Measurements from ENCODE around the gene CARD16. TPM values are rescaled to one million over a fixed set of nuclear protein-coding genes. Genes with fewer than 3 reads are reported as not detected.

CARD16 gene
- total and polyA plus RNA-seq, 11 donors: 3.9 to 43.6 (median 9.0) TPM

DNA sequence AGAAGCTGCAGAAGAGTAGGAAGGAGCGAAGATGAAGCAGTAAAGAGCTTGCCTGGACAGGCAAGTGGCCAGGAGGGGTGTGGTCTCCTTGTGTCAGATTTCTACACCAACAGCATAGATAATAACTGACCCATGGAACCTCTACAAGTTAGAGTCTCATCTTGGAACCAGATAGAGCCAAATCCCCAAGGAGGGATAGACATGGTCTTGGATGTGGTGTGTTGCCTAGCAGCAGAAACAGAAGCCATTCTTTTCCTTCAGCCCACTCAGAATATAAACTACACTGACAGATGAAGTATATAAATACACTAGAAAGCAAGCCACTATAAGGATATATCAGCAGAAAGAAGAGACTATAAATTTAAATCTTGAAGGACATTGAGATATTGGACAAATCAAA is 4.3 kb upstream of the CARD16 start:
- no peaks in the 10 kb centered on the region for H3K27me3 ChIP-seq
- no peak overlapping the region for H3K27ac ChIP-seq
- TF ChIP-seq, protein P1, sequence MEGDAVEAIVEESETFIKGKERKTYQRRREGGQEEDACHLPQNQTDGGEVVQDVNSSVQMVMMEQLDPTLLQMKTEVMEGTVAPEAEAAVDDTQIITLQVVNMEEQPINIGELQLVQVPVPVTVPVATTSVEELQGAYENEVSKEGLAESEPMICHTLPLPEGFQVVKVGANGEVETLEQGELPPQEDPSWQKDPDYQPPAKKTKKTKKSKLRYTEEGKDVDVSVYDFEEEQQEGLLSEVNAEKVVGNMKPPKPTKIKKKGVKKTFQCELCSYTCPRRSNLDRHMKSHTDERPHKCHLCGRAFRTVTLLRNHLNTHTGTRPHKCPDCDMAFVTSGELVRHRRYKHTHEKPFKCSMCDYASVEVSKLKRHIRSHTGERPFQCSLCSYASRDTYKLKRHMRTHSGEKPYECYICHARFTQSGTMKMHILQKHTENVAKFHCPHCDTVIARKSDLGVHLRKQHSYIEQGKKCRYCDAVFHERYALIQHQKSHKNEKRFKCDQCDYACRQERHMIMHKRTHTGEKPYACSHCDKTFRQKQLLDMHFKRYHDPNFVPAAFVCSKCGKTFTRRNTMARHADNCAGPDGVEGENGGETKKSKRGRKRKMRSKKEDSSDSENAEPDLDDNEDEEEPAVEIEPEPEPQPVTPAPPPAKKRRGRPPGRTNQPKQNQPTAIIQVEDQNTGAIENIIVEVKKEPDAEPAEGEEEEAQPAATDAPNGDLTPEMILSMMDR (IDR thresholded peaks at IDR 0.05): no peak
- no peak for TF ChIP-seq POLR2A (IDR thresholded peaks at IDR 0.05)
- no peaks in the 10 kb centered on the region for H3K36me3 ChIP-seq
- H3K9me3 ChIP-seq: no peaks in the 10 kb centered on the region
- ATAC-seq (no peak), DNase-seq (no peak)
- WGBS, 4 donors: 94 to 100% (median 98%) methylated on average over 1 of the region's 1 CpG
- H3K4me3 ChIP-seq: no peak overlapping the region
- intact Hi-C loops (cut with DNase I): loop anchor here in 1 of 10 donors (5.0 kb wide), 1 partner anchor 82 kb away; the partner anchor contains the start of gene CASP4
- peaks cover 0 to 28% (median 6%) of the 10 kb centered on the region in 12 donors for H3K4me1 ChIP-seq

- intact Hi-C loops (cut with DNase I): loop anchor here in 1 of 10 donors (5.0 kb wide), 1 partner anchor 80 kb away; the partner anchor contains the start of gene CASP4
Observed at GRCh38 chr11:105046898-105047579, 1.9 kb upstream of the CARD16 start.

DNA sequence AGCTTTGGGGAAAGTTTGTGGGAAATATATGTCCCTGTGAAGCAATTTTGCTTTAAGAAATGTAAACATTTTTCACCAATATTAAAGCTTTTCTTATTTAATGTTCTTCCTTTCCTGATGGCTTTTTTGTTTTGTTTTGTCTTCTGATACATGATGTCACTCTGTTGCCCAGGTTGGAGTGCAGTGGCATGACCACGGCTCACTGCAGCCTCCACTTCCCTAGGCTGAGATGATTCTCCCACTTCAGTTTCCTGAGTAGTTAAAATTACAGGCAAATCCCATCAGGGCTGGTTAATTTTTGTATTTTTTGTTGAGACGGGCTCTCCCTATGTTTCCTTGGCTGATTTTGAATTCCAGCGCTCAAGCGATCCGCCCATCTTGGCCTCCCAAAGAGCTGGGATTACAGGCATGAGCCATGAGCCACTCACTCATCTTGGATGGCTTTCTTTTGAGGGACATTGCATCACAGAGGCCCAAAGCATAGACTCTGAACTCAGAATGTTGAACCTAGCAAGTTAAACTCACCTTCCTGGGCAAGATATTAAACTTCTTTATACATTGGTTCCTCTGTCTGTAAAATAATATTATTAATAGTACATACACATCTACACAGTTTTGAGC is 651 bp upstream of the CARD16 start:
- H3K4me3 ChIP-seq: peak overlapping the region in 11 of 12 donors; percentile 23 to 64 (median 51)
- peak overlapping the region in 11 of 12 donors; percentile 34 to 86 (median 55) for H3K27ac ChIP-seq
- DNase-seq (peak in 1 of 5 donors; percentile 53), ATAC-seq (peak in 1 of 4 donors; percentile 57)
- peaks cover 0 to 11% (median 5%) of the 10 kb centered on the region in 9 donors for H3K36me3 ChIP-seq
- 79 to 87% (median 81%) methylated on average over 5 of the region's 5 CpGs for WGBS, 4 donors
- no peaks in the 10 kb centered on the region for H3K9me3 ChIP-seq
- no peaks in the 10 kb centered on the region for H3K27me3 ChIP-seq
- H3K4me1 ChIP-seq: peaks cover 0 to 52% (median 9%) of the 10 kb centered on the region in 12 donors
- no peak for TF ChIP-seq POLR2A (IDR thresholded peaks at IDR 0.05)
- TF ChIP-seq, protein P1 (IDR thresholded peaks at IDR 0.05): no peak
- intact Hi-C loops (cut with DNase I): loop anchor here in 1 of 10 donors (5.0 kb wide), 1 partner anchor 78 kb away; the partner anchor contains the start of gene CASP4

More at GRCh38 chr11:105046898-105047579, 1.9 kb upstream of the CARD16 start:
- TF ChIP-seq, protein P1 (IDR thresholded peaks at IDR 0.05): no peak
- TF ChIP-seq POLR2A (IDR thresholded peaks at IDR 0.05): no peak
- Histone ChIP-seq H3K27me3 (no peaks in the 10 kb centered on the region), H3K27ac (peak overlapping the region in 2 of 12 donors; percentile 15 to 86), H3K9me3 (no peaks in the 10 kb centered on the region), H3K36me3 (no peaks in the 10 kb centered on the region), H3K4me3 (no peak overlapping the region), H3K4me1 (peaks cover 0 to 47% (median 9%) of the 10 kb centered on the region in 12 donors)
- WGBS, 4 donors: 58 to 69% (median 60%) methylated on average over 8 of the region's 8 CpGs
- ATAC-seq (peak in 3 of 4 donors; percentile 43 to 73 (median 58)), DNase-seq (no peak)

- DNase-seq: no peak
- H3K4me3 ChIP-seq: peak overlapping the region in 3 of 12 donors; percentile 54 to 64 (median 62)
- 87 to 95% (median 93%) methylated on average over 3 of the region's 3 CpGs for WGBS, 4 donors
- peaks cover 0 to 47% (median 8%) of the 10 kb centered on the region in 12 donors for H3K4me1 ChIP-seq
- H3K27me3 ChIP-seq: no peaks in the 10 kb centered on the region
- intact Hi-C loops (cut with DNase I): no loop called here
- H3K27ac ChIP-seq: no peak overlapping the region
- H3K36me3 ChIP-seq: peaks cover 0 to 19% (median 5%) of the 10 kb centered on the region in 9 donors
- no peak for ATAC-seq
- TF ChIP-seq, protein P1 (IDR thresholded peaks at IDR 0.05): no peak
- TF ChIP-seq POLR2A (IDR thresholded peaks at IDR 0.05): no peak
- no peaks in the 10 kb centered on the region for H3K9me3 ChIP-seq
Observed at GRCh38 chr11:105042178-105042577, 3.0 kb downstream of the CARD16 start.
